HG03378 (cell line): Measurements from ENCODE around the gene HOXA2.

Experiments
- ATAC-seq: cut with Tn5 transposase; IDR thresholded peaks from one replicate; pipeline ENCODE4 v1.9.1; 2021; ENCODE audit warnings: mild to moderate bottlenecking, moderate library complexity; ENCODE audit not compliant: unreplicated experiment

HOXA2 gene

DNA sequence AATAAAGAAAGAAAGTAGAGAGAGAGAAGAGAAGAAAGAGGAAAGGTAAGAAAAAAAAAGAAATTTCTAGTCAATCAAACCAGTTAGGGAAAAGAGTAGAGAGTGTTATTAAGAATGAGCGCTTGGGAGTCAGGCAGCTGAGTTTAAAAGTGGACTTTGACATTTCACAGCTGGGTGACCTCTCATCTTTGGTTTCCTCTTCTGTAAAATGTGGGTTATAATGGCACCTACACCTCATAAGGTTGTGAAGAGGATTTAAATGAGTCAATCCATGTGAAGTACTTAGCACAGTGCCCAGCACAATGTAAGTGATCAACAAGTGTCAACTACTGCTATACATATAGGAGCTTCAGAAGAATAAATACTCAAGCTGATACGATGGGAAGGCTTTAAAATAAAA, 18.8 kb downstream of the HOXA2 start:
- no peak for ATAC-seq

DNA sequence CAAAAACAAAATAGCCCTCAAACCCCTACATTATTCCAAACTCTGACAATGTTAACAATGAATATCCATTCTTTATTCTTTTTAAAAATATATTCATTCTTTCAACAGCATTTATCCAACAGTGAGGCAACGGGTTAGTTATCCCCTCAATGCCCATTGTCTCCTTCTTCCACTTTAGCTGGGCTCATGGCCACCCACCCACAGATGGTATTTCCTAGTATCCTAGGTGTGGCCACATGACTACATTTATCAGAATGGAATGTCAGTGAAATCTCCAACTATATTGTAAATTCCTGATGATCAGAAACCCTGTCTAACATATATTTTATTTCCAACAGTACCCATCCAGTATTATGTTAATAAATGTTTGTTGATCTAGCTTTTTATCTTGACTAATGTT, 20.3 kb downstream of the HOXA2 start:
- no peak for ATAC-seq

DNA sequence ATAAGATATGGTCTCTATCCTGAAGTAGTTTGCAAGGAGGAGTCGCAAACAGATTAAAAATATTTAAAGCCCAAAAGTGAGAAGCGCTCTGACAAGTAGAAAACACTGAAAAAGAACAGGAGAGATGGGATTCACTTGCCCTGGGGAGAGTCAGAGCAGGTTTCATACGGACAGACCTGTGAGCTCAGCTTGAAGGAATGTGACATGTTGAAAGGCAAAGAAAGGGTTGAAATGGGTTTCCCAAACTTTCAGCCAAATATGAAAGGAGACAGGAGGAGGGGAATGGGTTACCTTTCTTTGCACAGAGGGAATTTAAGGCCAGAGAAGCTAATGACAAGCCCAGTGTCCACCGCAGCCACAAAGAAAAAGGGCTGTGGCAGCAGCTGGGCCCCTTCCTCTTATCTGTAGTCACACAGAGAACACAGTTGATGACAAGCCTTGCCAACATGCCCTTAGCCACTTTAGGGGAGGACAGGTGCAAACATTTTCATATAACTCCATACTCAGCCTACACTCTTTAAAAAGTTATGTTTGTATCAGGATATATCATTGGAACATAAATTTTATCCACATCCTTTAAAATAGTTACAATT, 21.5 kb downstream of the HOXA2 start:
- no peak for ATAC-seq

DNA sequence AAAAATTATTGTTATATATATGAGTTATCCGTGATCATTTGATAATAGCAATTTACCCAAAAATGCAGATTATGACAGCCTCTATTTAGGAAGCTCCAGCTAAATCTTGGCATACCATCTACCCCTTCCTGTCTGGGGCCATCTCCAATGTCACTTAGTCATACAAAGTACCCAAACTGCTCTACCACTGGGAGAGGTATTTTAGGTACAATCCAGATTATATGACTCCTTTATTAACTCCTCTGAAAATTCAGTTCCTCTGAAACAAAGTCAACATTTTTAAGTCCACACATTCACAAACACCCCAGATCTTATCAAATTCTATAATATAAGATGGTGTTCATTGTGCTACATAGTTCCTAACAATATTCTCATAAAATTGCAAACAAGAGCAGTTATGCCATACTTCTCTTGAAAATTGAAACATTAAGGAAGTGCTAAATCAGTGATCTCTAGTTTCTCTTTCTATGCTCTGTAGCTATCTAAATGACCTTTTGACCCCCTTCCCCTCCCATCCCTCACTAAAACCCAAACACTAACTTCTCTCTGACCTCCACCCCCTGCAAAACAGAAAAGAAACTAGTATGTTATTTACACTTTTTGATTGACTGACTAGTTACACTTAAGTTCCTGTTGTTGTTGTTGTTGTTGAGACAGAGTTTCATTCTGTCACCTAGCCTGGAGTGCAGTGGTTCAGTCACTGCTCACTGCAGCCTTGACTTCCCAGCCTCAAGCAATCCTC, 23.1 kb downstream of the HOXA2 start:
- no peak for ATAC-seq

DNA sequence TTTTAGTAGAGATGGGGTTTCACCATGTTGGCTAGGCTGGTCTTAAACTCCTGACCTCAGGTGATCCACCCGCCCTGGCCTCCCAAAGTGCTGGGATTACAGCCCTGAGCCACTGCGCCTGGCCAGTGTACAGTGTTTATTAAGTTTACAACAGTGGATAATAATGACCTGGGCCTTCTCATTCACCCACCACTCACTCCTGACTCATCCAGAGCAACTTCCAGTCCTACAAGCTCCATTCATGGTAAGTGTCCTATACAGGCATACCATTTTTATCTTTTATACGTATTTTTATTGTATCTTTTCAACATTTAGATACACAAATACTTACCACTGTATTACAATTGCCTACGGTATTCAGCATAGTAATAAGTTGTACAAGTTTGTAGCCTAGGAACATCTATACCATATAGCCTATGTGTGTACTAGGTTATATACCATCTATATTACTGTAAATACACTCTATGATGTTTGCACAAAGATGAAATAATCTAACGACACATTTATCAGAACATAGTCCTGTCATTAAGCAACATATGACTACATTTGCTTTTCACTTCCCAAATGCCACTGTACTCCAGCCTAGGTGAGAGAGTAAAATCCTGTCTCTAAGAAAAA, 23.8 kb downstream of the HOXA2 start:
- no peak for ATAC-seq

DNA sequence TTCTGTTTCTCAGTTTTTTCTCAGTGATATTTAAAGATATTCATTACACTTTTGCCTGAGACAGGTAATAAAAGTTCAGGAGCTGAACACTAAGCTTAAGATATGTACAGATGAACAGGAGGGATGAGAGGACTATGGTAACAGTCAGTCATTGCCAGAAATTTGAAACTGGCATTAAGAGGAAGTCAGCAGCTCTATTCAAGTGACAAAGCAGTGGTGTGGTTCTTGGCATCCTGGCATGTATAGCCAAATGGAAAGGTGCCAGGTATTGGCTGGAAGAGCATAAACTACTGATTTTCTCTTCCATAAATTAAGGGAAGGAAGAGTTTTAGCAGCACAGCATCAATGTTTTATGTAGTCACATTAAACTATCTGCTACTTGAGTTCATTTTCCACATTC, 29.4 kb downstream of the HOXA2 start:
- ATAC-seq = no peak

DNA sequence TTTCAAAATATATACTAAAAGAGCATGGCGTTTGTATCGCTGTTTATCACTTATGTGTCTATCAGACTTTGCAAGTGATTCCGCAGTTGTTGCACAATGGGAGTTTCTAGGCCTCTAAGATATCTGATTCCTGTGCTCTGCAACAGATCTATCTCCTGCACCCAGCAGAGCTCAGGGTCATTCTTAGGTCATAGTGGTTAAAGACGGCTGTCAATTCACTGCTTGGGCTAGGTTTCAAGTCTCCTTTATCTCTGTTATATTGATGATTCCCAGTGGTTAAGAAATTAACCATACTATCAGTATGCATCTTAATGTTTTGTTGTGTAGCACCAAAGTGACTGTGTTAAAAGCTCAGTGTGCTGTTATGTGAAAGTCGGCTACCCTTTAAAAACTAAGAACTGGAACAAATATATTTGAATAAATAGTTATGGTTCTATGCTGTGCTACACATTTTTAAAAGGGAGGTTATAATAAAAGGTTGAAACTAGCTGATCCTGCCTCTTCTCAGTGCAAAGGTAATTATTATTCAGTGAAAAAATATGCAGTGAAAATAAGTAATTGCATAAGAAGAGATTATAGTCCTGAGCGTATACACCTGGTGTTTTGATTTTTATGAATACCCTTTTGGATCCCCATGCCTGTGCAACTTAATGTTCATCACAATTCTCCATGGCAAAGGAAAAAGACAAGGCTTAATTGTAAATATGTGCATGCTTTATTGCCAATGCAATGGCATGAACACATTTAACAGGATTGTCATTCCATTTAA, 30.7 kb downstream of the HOXA2 start:
- no peak for ATAC-seq

DNA sequence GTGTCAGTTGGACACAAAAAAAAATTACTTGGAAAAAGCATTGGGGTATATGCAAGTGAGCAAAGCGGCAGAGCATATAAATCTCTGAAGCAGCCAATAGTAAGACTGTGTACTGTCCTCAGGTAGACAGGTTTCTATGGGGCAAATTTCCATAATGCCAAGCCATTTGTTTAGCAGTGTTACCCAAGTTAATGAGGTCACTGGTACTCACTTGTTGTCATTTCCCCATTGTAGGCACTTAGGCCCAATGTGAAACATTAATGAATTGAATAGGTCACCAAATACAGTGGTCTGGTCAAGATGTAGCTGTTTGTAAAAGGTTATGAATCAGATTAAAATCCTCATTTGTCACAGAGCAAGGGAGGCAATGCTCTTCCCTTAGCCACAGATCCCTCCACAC, 34.2 kb downstream of the HOXA2 start:
- ATAC-seq = no peak

DNA sequence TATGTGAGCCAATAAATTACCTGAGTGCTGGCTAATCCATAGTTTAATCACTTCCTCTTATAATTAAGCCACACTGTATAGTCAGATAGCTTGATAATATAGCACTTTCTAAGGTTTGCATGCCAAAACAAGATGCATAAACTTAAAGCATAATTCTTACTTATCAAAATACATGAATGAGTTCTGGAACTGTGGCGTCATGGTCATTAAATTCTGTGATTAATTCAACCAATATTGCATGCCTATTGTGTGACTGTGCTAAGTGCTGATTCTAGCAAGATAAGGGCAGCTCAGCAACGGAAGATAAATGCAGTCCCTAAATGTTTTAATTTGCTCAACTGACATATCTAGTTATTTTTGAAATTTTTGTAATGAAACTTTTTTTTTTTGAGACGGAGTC, 36.3 kb downstream of the HOXA2 start:
- ATAC-seq = no peak

DNA sequence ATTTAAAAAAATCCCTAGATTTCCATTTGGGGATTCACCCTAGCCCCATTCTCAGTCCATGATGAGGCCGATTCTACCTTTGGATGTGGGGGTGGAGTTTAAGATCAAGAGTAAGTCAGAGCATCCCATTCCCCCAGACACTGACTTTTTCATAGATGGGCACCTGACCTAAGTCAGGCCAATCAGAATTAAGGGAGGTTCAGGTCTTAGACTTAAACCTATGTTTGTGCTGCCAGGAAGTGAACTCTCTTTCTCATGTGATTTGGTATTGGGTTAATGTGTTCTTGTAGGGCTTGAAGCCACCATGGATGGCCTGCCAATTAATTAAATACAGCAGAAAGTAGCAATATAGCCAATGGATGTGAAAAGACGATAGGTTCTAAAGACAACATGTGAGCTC, 36.8 kb downstream of the HOXA2 start:
- ATAC-seq = no peak

DNA sequence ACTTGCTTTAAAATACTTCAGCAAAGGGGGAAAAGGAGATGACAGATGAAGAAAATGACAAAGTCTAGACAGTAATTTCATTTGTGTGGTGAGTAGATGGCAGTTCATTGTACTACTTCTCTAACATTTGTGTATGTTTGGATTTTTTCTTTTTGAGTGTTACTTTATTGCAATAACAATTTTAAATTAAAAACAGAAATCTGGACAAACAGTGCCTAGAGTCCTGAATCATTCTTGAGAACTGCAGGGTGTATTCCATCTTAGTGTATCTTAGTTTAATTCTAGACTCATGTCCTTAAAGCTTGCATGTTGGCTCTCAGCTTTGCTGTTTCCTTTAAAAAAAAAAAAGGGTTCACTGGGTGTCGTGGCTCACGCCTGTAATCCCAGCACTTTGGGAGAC, 37.8 kb downstream of the HOXA2 start:
- no peak for ATAC-seq

DNA sequence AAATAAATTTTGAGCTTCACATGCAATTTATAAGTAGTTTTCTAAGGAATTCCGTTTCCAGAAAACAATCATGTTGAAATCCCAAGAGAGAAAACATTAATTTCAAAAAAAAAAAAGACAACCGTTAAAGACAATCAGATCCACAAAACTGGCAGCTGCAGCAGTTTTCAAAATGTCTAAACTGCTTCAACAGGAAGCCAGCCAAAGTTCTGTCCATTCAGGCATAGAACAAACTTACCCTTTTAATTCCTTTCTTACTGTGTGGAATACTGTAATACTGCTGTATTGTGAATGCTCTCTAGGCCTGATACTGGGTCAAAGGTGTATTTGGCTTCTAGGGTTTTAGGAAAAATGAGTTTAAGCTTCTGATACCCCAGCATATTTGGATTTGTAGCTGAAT, 38.3 kb downstream of the HOXA2 start:
- no peak for ATAC-seq

DNA sequence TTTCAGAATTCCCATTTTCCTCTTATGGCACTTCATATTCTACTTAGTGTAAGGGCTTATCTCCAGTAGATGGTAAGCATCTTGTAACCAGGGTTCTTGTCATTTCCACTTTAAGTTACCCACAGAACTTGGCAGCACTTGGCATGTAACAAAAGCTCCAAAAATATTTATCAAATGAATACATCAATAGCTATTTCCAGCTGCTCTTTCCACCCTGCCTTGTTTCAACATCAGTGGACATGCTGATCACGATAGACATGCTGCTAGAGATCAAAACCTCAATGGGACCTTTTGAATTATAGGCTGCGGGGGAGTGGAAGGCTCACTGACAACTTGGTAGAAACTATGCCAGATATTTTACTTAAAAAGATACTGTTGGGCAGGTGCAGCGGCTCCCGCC, 39.5 kb downstream of the HOXA2 start:
- ATAC-seq = no peak

DNA sequence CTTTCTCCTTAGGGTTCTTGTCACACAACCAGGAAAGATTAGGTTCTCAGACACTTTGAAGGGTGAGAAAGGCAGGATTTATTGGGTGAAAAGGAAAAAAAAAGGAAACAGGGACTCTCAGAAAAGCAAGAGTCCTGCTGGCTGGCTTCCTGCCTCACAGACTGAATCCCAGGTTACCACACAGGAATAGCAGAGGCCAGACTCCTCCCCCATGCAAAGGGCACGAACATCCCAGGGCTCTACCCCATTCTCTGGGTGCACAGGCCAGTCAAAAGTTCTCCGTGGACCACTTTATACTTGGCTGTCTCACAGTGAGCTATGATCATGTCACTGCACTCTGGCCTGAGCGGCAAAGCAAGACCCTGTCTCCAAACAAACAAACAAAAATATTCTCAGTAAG, 49.3 kb downstream of the HOXA2 start:
- ATAC-seq = no peak

DNA sequence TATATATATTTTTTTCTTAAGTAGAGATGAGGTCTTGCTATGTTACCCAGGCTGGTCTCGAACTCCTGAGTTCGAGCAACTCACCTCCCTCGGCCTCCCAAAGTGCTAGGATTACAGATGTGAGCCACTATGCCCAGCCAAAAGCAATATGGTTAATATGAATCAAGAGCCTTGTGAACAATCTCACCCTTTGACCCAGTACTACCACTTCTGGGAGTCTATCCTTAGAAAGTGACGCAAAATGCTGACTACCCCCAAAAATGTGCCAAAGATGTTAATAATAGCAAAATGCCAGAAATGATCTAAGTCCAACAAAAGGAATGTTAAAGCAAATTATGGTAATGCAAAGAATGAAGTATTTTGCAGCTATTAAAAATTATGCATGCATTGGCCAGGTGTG, 51.0 kb downstream of the HOXA2 start:
- ATAC-seq = no peak
